ENCODE results near the gene DDC.

GRCh38 chr7:50531401-50531911, 33.7 kb downstream of the DDC start:
- TF ChIP-seq POLR2A (IDR thresholded peaks at IDR 0.05) (no peak), CTCF (IDR thresholded peaks at IDR 0.05) (no peak)

All from esophagus squamous epithelium (tissue), 4 donors.